Ascending aorta (tissue), 2 donors: ENCODE results near the gene EIF3K. TPM values are rescaled to one million over a fixed set of nuclear protein-coding genes. Genes with fewer than 3 reads are reported as not detected.
A peak's percentile ranks its signal among the peaks of the same experiment; 100 is the strongest.
"Not testable (repeated sequence)": the region's sequence is repeated elsewhere in the genome, so short reads cannot be mapped to it uniquely, and the experiment has no call there.

Source experiments
- DNase-seq, 2 donors: peaks; one replicate each; pipeline ENCODE4 v3.0.0-alpha.2; 2019; ENCODE audit warnings: low spot score in 2 of 2
- H3K27ac ChIP-seq, 2 donors: fragments of 200-600 bp; sonication (generic); one replicate each; pipeline ENCODE4 v1.5.1; 2016 to 2017; ENCODE audit warnings: mild to moderate bottlenecking in 1 of 2
- H3K27me3 ChIP-seq: fragments of 200-600 bp; sonication (generic); one replicate; pipeline ENCODE4 v1.5.1; 2017
- H3K36me3 ChIP-seq, 2 donors: fragments of 200-600 bp; sonication (generic); one replicate each; pipeline ENCODE4 v1.5.1; 2016
- H3K4me1 ChIP-seq, 2 donors: fragments of 200-600 bp; sonication (generic); one replicate each; pipeline ENCODE4 v1.5.1; 2016 to 2017; ENCODE audit warnings: mild to moderate bottlenecking in 1 of 2
- H3K4me3 ChIP-seq, 2 donors: fragments of 200-600 bp; sonication (generic); one replicate each; pipeline ENCODE4 v1.5.1; 2016 to 2017; ENCODE audit warnings: mild to moderate bottlenecking in 1 of 2
- H3K9me3 ChIP-seq, 2 donors: fragments of 200-600 bp; sonication (generic); one replicate each; pipeline ENCODE4 v1.5.1; 2016
- intact Hi-C: fragments of 100-400 bp; cut with DNase I; formaldehyde crosslinking; loops from one replicate; pipeline ENCODE4 v1.15.1; 2023
- total RNA-seq: library from RNA; depleted of rRNA; stranded (reverse); fragments of >200 nt; gene quantifications from one replicate; pipeline ENCODE4 v1.1.0, GENCODE V29; 2016
- TF ChIP-seq, protein P1 (sequence below), 3 experiments: fragments of 200-600 bp in 2 of 3; fragments of 450-650 bp in 1 of 3; sonication (generic) in 2 of 3; IDR thresholded peaks; one replicate each; pipeline ENCODE4 v1.5.1; 2016 to 2019; ENCODE audit warnings: antibody characterized with exemption in 3 of 3, mild to moderate bottlenecking in 1 of 3, moderate library complexity in 1 of 3

EIF3K gene
- total RNA-seq, 1 donor from 2014 or later: 696 TPM

DNA sequence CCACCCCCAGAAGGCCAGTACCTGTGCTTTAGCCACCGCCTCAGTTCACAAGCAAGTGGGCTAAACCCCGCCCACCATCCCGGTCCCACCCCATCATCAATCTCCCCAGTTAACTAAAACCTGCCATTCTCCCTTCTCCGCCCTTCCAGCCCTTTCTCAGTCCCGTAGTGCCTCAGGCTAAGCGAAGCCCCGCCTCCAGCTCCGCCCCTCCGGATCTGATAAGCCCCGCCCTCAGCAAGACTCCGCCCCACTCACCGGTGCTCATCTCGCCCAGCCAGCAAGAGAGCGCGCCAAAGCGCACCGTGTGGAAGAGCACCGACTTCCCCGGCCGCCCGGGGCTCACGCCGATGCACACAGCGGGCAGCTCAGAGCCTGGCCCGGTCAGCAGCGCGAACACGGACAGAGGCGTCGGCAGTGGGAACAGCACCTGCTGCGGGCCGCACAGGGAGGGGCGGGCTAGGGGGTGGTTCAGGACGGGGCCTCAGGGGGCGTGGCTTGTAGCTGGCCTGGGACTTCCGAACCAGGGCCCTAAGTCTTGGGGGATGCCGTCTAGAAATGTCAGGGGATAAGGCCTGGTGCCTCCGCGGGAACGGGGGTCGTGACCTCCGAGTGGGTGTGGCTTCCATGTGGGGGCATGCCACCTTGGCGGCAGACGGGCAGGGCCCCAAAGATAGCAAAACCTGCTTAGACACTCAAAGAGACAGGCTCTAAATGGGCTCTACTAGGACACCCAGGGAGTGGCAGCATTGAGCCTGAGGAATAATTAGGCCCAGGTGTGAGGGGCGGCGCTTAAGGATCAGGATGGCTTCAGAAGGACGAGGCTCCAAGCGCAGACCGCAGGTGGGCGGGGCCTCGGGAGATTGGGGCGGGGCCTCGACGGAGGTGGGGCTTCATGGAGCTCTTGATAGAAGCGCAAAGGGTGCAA, 22.7 kb upstream of the EIF3K start:
- Histone ChIP-seq H3K27ac (no peak overlapping the region), H3K4me3 (peak overlapping the region in 1 of 2 donors; percentile 36), H3K4me1 (no peaks in the 10 kb centered on the region), H3K9me3 (no peaks in the 10 kb centered on the region), H3K36me3 (no peaks in the 10 kb centered on the region), H3K27me3 (no peaks in the 10 kb centered on the region)
- DNase-seq: no peak
- intact Hi-C loops: no loop called here
- TF ChIP-seq, protein P1, sequence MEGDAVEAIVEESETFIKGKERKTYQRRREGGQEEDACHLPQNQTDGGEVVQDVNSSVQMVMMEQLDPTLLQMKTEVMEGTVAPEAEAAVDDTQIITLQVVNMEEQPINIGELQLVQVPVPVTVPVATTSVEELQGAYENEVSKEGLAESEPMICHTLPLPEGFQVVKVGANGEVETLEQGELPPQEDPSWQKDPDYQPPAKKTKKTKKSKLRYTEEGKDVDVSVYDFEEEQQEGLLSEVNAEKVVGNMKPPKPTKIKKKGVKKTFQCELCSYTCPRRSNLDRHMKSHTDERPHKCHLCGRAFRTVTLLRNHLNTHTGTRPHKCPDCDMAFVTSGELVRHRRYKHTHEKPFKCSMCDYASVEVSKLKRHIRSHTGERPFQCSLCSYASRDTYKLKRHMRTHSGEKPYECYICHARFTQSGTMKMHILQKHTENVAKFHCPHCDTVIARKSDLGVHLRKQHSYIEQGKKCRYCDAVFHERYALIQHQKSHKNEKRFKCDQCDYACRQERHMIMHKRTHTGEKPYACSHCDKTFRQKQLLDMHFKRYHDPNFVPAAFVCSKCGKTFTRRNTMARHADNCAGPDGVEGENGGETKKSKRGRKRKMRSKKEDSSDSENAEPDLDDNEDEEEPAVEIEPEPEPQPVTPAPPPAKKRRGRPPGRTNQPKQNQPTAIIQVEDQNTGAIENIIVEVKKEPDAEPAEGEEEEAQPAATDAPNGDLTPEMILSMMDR (IDR thresholded peaks at IDR 0.05): no peak

DNA sequence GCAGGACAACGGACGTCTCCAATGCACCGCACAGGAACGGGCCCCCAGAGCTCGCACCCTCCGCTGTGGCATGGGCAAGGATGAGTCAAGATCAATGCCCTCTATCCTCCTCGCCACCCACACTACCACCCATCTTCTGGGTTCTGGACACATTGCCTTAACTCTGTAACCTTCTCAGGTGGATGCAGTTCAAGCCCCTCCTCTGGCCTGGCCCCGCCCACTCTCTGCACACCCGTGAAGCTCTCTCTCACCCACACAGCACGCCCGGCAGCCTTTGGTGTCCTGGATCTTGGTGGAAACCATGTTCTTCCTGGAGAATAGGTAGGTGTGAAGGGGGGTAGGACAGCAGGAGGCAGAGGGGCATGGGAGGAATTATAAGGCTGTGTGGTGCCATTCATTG, 21.9 kb upstream of the EIF3K start:
- intact Hi-C loops: no loop called here
- H3K9me3 ChIP-seq: no peaks in the 10 kb centered on the region

DNA sequence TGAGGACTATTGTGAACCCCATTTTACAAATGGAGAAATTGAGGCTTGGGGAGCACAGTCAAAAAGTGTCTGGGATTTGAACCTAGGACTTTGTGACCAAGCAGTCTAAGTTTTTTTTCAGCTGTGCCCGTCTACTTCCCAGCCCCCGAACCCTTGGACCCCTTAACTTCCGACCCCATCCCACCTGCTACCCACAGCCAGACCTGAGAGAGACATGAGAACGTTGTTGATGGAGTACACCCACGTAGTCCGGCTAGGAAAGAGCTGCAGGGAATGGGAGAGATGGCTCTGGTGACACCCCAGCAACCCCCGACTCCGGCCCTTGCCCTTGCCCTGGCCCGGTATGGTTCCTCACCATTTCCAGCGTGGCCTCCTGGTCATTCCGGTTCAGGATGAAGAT, 19.3 kb upstream of the EIF3K start:
- no peaks in the 10 kb centered on the region for H3K36me3 ChIP-seq
- no peaks in the 10 kb centered on the region for H3K27me3 ChIP-seq
- no peak for DNase-seq
- no peak overlapping the region for H3K4me3 ChIP-seq
- H3K4me1 ChIP-seq: no peaks in the 10 kb centered on the region
- TF ChIP-seq, protein P1 (IDR thresholded peaks at IDR 0.05): no peak
- no peaks in the 10 kb centered on the region for H3K9me3 ChIP-seq
- intact Hi-C loops: no loop called here
- H3K27ac ChIP-seq: no peak overlapping the region

More for the DNA sequence above, 21.9 kb upstream of the EIF3K start:
- TF ChIP-seq, protein P1 (IDR thresholded peaks at IDR 0.05): no peak
- H3K4me3 ChIP-seq: no peak overlapping the region
- no peak overlapping the region for H3K27ac ChIP-seq
- H3K27me3 ChIP-seq: no peaks in the 10 kb centered on the region
- H3K4me1 ChIP-seq: no peaks in the 10 kb centered on the region
- no peaks in the 10 kb centered on the region for H3K36me3 ChIP-seq
- no peak for DNase-seq

DNA sequence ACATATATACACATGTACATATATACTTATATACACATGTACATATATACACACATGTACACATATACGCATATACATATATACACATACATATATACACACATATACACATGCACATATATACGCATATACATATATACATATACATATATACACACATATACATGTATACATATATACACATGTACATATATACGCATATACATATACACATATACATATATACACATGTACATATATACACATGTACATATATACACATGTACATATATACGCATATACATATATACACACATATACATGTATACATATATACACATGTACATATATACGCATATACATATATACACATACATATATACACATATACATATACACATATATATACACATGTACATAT, 16.1 kb upstream of the EIF3K start:
- intact Hi-C loops, H3K27me3 ChIP-seq, H3K9me3 ChIP-seq, H3K27ac ChIP-seq, H3K36me3 ChIP-seq, H3K4me3 ChIP-seq, DNase-seq, H3K4me1 ChIP-seq: not testable (repeated sequence)

DNA sequence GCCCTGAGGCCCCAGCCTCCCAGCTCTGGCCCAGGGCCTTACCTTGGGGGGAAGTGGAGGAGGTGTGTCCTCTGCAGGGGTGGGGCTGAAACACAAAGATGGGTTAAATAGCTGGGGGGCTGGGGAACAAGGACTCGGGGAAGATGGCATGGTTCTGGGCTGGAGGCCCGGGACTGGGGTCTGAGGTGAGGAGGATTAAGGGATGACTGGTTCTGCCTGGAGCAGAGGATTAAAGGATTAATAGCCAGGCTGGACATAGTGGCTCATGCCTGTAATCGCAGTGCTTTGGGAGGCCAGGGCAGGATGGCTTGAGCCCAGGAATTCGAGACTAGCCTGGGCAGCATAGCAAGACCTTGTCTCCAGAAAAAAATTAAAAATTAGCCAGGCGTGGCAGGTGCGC, 12.9 kb upstream of the EIF3K start:
- intact Hi-C loops: no loop called here
- TF ChIP-seq, protein P1 (IDR thresholded peaks at IDR 0.05): no peak
- no peaks in the 10 kb centered on the region for H3K4me1 ChIP-seq
- no peak overlapping the region for H3K27ac ChIP-seq
- no peaks in the 10 kb centered on the region for H3K36me3 ChIP-seq
- H3K9me3 ChIP-seq: no peaks in the 10 kb centered on the region
- no peaks in the 10 kb centered on the region for H3K27me3 ChIP-seq
- no peak for DNase-seq
- H3K4me3 ChIP-seq: no peak overlapping the region

DNA sequence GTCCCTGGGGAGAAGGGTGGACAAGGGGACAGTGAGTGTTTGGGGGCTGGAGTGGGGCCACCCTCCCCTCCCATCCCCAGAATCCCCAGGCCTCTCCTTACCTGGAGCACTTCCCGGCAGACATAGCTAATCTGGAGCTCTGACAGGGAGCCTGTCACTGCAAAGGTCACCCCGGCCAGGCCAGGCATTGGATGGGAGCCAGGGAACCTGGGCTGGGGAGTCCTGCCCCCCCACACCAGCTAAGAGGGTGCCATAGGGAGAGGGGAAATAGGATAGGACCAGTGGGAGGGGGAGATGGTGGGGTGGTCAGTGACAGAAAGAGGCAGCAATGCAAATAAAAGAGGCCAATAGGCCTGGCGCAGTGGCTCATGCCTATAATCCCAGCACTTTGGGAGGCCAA, 4.7 kb upstream of the EIF3K start:
- TF ChIP-seq, protein P1 (IDR thresholded peaks at IDR 0.05): no peak
- intact Hi-C loops: no loop called here
- no peak overlapping the region for H3K27ac ChIP-seq

More for the DNA sequence above, 4.7 kb upstream of the EIF3K start:
- H3K36me3 ChIP-seq: no peaks in the 10 kb centered on the region
- no peaks in the 10 kb centered on the region for H3K27me3 ChIP-seq
- no peaks in the 10 kb centered on the region for H3K9me3 ChIP-seq
- no peak overlapping the region for H3K4me3 ChIP-seq
- DNase-seq: no peak
- no peaks in the 10 kb centered on the region for H3K4me1 ChIP-seq
